ENCODE data around the gene PLEKHA1.

- TF ChIP-seq EZH2phosphoT487 (IDR thresholded peaks at IDR 0.05; ENCODE audit: low read depth) (no peak), CTCF (IDR thresholded peaks at IDR 0.05; ENCODE audit: low read depth, low read length) (no peak)
These were observed 6.2 kb downstream of the PLEKHA1 start for GRCh38 chr10:122380703-122381102.
